HepG2 (cell line): Measurements from ENCODE around the gene MRPL38. TPM values are rescaled to one million over a fixed set of nuclear protein-coding genes. Genes with fewer than 3 reads are reported as not detected.

Experiments
- ATF7 ChIP-seq, 2 experiments: fragments of 450-650 bp in 1 of 2; sonication (generic) in 1 of 2; formaldehyde crosslinking in 1 of 2; IDR thresholded peaks; 2 replicates each; pipeline versions ENCODE4 v1.4.0 to v1.6.1; 2016 to 2020; ENCODE audit warnings: antibody characterized with exemption in 1 of 2, mild to moderate bottlenecking in 1 of 2, missing genetic modification reagents in 1 of 2
- BRD4 ChIP-seq: sonication (generic); formaldehyde crosslinking; IDR thresholded peaks from 2 replicates; pipeline ENCODE4 v1.4.0; 2020; ENCODE audit warnings: missing genetic modification reagents
- GABPB1 ChIP-seq: IDR thresholded peaks from 2 replicates; pipeline ENCODE4 v1.6.1; 2016; ENCODE audit warnings: mild to moderate bottlenecking, missing genetic modification reagents, moderate library complexity, missing compliant biosample characterization
- GZF1 ChIP-seq: sonication (generic); formaldehyde crosslinking; IDR thresholded peaks from 2 replicates; pipeline ENCODE4 v1.5.1; 2020; ENCODE audit warnings: mild to moderate bottlenecking, missing genetic modification reagents
- NFYC ChIP-seq: IDR thresholded peaks from 2 replicates; pipeline ENCODE4 v1.6.1; 2016; ENCODE audit warnings: missing genetic modification reagents, missing compliant biosample characterization
- POGZ ChIP-seq: sonication (generic); formaldehyde crosslinking; IDR thresholded peaks from 2 replicates; pipeline ENCODE4 v1.4.0; 2020; ENCODE audit warnings: mild to moderate bottlenecking, missing genetic modification reagents
- RFX5 ChIP-seq: IDR thresholded peaks from 2 replicates; pipeline ENCODE4 v1.6.1; 2011; ENCODE audit warnings: low read depth, low read length, improper control_type of control experiment
- SOX6 ChIP-seq, 2 experiments: fragments of 450-650 bp in 1 of 2; sonication (generic) in 1 of 2; formaldehyde crosslinking in 1 of 2; IDR thresholded peaks; 2 replicates each; pipeline versions ENCODE4 v1.4.0 to v1.6.1; 2017 to 2020; ENCODE audit warnings: antibody characterized with exemption in 1 of 2, mild to moderate bottlenecking in 1 of 2, missing genetic modification reagents in 1 of 2
- SSRP1 ChIP-seq: IDR thresholded peaks from 2 replicates; pipeline ENCODE4 v1.6.1; 2016; ENCODE audit warnings: control low read depth
- TBL1XR1 ChIP-seq: fragments of 150-350 bp; IDR thresholded peaks from 2 replicates; pipeline ENCODE4 v1.6.1; 2014; ENCODE audit warnings: borderline replicate concordance, low read length; ENCODE audit not compliant: partially characterized antibody
- ZNF3 ChIP-seq: IDR thresholded peaks from 2 replicates; pipeline ENCODE4 v1.7.0; 2017; ENCODE audit warnings: inconsistent platforms
- ZNF558 ChIP-seq: sonication (generic); formaldehyde crosslinking; IDR thresholded peaks from 2 replicates; pipeline ENCODE4 v1.9.0; 2022; ENCODE audit warnings: mild to moderate bottlenecking, missing genetic modification reagents, borderline replicate concordance
- ZNF749 ChIP-seq: sonication (generic); formaldehyde crosslinking; IDR thresholded peaks from 2 replicates; pipeline ENCODE4 v1.8.0; 2022; ENCODE audit warnings: mild to moderate bottlenecking, missing genetic modification reagents, moderate library complexity, borderline replicate concordance
- ZNF766 ChIP-seq: sonication (generic); formaldehyde crosslinking; IDR thresholded peaks from 2 replicates; pipeline ENCODE4 v1.5.0; 2020; ENCODE audit warnings: missing genetic modification reagents, borderline replicate concordance
- ZNF878 ChIP-seq: sonication (generic); formaldehyde crosslinking; IDR thresholded peaks from 2 replicates; pipeline ENCODE4 v1.8.1; 2023; ENCODE audit warnings: mild to moderate bottlenecking, missing genetic modification reagents, moderate library complexity
- polyA plus RNA-seq, 8 experiments: library from polyadenylated mRNA; depleted of rRNA in 3 of 8; stranded (reverse) in 7 of 8; unstranded in 1 of 8; fragments of >200 nt; fragmentation: Illumina TruSeq in 4 of 8; extraction: Trizol in 4 of 8; gene quantifications; 2 replicates each; pipeline versions ENCODE4 v1.2.1 to v1.2.3, GENCODE V29; 2011 to 2016; ENCODE audit warnings: low read depth in 4 of 8, missing spikeins in 1 of 8, mixed read lengths in 1 of 8; ENCODE audit not compliant: insufficient read depth in 1 of 8
- total RNA-seq, 5 experiments: library from RNA; depleted of rRNA; stranded (reverse); fragments of >200 nt; fragmentation: Illumina TruSeq; extraction: Trizol; gene quantifications; 2 replicates each; pipeline ENCODE4 v1.2.3, GENCODE V29; 2016; ENCODE audit warnings: low read depth in 1 of 5
- TF ChIP-seq, protein P1 (sequence below): sonication (generic); formaldehyde crosslinking; IDR thresholded peaks from 2 replicates; pipeline ENCODE4 v1.4.0; 2020; ENCODE audit warnings: missing genetic modification reagents, borderline replicate concordance
- TF ChIP-seq, protein P2 (sequence below): sonication (generic); formaldehyde crosslinking; conservative IDR thresholded peaks from 2 replicates; pipeline ENCODE4 v1.4.0; 2020; ENCODE audit warnings: missing genetic modification reagents
- TF ChIP-seq, protein P3 (sequence below): sonication (generic); formaldehyde crosslinking; IDR thresholded peaks from 2 replicates; pipeline ENCODE4 v1.9.0; 2021; ENCODE audit warnings: missing genetic modification reagents, borderline replicate concordance
- TF ChIP-seq, protein P4 (sequence below): sonication (generic); formaldehyde crosslinking; conservative IDR thresholded peaks from 2 replicates; pipeline ENCODE4 v1.5.0; 2020; ENCODE audit warnings: missing genetic modification reagents

Gene MRPL38
- total and polyA plus RNA-seq, 2 of the 13 experiments (the other 11 are each of a cell fraction or from before 2014, with no cell fraction given): 83.7 to 125 TPM

DNA sequence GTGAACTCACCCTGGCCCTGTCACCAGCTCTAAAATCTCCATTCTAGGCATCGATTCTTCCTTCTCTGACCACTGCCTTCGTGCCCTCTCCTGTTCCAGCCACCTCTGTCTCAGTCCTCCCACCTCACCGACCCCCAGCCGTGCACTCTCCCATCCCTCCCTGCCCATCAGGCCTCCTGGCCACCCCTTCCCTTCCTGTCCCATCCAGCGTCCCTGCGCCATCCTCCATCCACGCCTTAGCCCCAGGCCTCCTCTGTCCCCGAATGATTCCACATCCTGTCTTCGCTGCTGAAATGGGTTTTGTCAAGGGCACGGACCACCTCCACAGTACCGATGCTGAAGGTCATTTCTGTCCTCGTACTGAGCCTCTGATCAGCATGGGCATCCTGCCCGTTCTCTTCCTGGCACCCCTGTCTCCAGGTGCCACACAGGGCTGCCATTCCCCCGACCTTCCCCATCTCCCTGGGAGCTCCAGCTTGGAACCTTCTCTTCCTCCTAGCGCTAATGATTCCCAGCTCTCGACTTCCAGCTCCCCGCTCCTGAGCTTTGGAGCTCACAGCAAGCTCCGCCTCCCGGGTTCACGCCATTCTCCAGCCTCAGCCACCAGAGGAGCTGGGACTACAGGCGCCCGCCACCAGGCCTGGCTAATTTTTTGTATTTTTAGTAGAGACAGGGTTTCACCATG is 10.5 kb downstream of the MRPL38 start (continued):
- TF ChIP-seq, protein P1, sequence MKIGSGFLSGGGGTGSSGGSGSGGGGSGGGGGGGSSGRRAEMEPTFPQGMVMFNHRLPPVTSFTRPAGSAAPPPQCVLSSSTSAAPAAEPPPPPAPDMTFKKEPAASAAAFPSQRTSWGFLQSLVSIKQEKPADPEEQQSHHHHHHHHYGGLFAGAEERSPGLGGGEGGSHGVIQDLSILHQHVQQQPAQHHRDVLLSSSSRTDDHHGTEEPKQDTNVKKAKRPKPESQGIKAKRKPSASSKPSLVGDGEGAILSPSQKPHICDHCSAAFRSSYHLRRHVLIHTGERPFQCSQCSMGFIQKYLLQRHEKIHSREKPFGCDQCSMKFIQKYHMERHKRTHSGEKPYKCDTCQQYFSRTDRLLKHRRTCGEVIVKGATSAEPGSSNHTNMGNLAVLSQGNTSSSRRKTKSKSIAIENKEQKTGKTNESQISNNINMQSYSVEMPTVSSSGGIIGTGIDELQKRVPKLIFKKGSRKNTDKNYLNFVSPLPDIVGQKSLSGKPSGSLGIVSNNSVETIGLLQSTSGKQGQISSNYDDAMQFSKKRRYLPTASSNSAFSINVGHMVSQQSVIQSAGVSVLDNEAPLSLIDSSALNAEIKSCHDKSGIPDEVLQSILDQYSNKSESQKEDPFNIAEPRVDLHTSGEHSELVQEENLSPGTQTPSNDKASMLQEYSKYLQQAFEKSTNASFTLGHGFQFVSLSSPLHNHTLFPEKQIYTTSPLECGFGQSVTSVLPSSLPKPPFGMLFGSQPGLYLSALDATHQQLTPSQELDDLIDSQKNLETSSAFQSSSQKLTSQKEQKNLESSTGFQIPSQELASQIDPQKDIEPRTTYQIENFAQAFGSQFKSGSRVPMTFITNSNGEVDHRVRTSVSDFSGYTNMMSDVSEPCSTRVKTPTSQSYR (CRISPR knock-in tag): no peak
- TF ChIP-seq BRD4 (CRISPR knock-in tag) (no peak), NFYC (no peak), ATF7 (IDR thresholded peaks at IDR 0.05) (no peak), ATF7 (CRISPR knock-in tag; IDR thresholded peaks at IDR 0.05) (no peak), ZNF558 (CRISPR knock-in tag) (no peak), GABPB1 (CRISPR knock-in tag) (no peak), ZNF3 (CRISPR knock-in tag) (no peak), POGZ (0 out of 2 replicates have a peak, but pooled peaks have one; percentile 34), ZNF878 (CRISPR knock-in tag) (no peak), SOX6 (IDR thresholded peaks at IDR 0.05) (no peak), SOX6 (CRISPR knock-in tag; IDR thresholded peaks at IDR 0.05) (no peak; the same call in 1 of the 2 replicates), RFX5 (peak; percentile 22; the same call in 1 of the 2 replicates), SSRP1 (CRISPR knock-in tag) (no peak), ZNF766 (CRISPR knock-in tag) (0 out of 2 replicates have a peak, but pooled peaks have one; percentile 49), ZNF749 (no peak), TBL1XR1 (no peak), GZF1 (no peak)
- TF ChIP-seq, protein P2, sequence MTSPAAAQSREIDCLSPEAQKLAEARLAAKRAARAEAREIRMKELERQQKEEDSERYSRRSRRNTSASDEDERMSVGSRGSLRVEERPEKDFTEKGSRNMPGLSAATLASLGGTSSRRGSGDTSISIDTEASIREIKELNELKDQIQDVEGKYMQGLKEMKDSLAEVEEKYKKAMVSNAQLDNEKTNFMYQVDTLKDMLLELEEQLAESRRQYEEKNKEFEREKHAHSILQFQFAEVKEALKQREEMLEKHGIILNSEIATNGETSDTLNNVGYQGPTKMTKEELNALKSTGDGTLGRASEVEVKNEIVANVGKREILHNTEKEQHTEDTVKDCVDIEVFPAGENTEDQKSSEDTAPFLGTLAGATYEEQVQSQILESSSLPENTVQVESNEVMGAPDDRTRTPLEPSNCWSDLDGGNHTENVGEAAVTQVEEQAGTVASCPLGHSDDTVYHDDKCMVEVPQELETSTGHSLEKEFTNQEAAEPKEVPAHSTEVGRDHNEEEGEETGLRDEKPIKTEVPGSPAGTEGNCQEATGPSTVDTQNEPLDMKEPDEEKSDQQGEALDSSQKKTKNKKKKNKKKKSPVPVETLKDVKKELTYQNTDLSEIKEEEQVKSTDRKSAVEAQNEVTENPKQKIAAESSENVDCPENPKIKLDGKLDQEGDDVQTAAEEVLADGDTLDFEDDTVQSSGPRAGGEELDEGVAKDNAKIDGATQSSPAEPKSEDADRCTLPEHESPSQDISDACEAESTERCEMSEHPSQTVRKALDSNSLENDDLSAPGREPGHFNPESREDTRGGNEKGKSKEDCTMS (CRISPR knock-in tag): no peak
- TF ChIP-seq, protein P3, sequence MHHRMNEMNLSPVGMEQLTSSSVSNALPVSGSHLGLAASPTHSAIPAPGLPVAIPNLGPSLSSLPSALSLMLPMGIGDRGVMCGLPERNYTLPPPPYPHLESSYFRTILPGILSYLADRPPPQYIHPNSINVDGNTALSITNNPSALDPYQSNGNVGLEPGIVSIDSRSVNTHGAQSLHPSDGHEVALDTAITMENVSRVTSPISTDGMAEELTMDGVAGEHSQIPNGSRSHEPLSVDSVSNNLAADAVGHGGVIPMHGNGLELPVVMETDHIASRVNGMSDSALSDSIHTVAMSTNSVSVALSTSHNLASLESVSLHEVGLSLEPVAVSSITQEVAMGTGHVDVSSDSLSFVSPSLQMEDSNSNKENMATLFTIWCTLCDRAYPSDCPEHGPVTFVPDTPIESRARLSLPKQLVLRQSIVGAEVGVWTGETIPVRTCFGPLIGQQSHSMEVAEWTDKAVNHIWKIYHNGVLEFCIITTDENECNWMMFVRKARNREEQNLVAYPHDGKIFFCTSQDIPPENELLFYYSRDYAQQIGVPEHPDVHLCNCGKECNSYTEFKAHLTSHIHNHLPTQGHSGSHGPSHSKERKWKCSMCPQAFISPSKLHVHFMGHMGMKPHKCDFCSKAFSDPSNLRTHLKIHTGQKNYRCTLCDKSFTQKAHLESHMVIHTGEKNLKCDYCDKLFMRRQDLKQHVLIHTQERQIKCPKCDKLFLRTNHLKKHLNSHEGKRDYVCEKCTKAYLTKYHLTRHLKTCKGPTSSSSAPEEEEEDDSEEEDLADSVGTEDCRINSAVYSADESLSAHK: no peak
- TF ChIP-seq, protein P4, sequence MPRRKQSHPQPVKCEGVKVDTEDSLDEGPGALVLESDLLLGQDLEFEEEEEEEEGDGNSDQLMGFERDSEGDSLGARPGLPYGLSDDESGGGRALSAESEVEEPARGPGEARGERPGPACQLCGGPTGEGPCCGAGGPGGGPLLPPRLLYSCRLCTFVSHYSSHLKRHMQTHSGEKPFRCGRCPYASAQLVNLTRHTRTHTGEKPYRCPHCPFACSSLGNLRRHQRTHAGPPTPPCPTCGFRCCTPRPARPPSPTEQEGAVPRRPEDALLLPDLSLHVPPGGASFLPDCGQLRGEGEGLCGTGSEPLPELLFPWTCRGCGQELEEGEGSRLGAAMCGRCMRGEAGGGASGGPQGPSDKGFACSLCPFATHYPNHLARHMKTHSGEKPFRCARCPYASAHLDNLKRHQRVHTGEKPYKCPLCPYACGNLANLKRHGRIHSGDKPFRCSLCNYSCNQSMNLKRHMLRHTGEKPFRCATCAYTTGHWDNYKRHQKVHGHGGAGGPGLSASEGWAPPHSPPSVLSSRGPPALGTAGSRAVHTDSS (CRISPR knock-in tag): no peak
